ENCODE data around the gene OR4K1.
"Not testable (repeated sequence)": the region's sequence is repeated elsewhere in the genome, so short reads cannot be mapped to it uniquely, and the experiment has no call there.

The OR4K1 gene

DNA sequence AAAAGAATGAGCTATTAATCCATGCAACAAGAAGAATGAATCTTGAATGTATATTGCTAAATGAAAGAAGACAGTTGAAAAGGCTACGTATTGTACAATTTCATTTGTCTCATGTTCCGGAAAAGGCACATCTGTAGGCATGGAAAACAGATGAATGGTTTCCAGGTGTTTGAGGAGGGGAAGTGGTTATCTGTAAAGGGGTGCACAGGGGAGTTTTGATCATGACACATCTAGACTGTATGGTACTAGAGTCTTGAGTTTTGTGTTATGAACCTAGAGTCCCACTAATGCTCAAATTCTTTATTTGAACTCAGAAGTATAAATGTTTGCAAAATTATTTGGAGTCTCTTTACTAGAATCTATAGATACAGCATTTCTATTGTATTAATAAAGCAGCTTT, 39.0 kb downstream of the OR4K1 start:
- H3K36me3 Mint-ChIP-seq (ENCODE audit: low read depth); H3K27ac Mint-ChIP-seq; H3K4me1 Mint-ChIP-seq (ENCODE audit: low read depth); H3K4me3 Mint-ChIP-seq; H3K9me3 Mint-ChIP-seq; DNase-seq (ENCODE audit: low spot score); H3K27me3 Mint-ChIP-seq (ENCODE audit: low read depth): not testable (repeated sequence)

DNA sequence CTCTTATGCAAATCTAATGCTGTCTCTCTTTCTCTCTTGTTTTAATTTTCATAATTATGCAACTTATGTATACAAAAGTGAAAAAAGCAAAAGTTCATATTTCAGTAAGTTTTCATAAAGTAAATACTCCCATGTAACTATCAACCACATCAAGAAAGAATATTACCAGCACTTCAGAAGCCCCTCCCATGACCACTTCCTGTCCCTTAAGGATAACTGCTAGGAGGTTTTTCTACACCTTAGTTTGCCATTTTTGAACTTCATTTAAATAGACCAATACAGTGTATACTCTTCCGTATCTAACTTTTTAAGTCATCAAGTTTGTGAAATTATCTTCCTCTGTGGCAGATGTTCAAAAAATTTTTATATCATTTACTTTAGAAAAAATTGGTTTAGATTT, 44.1 kb downstream of the OR4K1 start:
- Mint-ChIP-seq H3K4me1 (ENCODE audit: low read depth) (peaks cover 11% of the 10 kb centered on the region), H3K36me3 (ENCODE audit: low read depth) (no peaks in the 10 kb centered on the region), H3K27ac (peak overlapping the region; percentile 60), H3K27me3 (ENCODE audit: low read depth) (peaks cover 2% of the 10 kb centered on the region), H3K9me3 (peaks cover 9% of the 10 kb centered on the region), H3K4me3 (peak overlapping the region; percentile 46)
- DNase-seq (ENCODE audit: low spot score), result no peak

DNA sequence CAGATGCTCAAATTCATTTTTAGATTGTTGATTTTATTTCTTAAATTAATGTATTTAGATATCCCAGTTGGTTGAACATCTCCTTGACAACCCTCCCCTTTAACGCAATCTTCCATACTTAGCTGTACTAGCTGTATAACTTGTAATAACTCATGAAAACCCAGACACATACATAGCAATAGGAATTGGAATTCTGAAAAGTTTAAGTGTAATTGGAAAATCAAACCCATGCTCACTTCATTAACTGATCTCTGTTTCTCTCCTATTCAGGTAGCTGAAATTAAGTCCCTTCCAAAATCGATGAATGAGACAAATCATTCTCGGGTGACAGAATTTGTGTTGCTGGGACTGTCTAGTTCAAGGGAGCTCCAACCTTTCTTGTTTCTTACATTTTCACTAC, 44.6 kb downstream of the OR4K1 start, which contains the start of gene OR4K15:
TSS of gene OR4K15 (plus strand) at position 301 of the 400 bp plus-strand sequence. CDS start at position 301, 0 bp downstream.
- Mint-ChIP-seq H3K9me3 (peaks cover 9% of the 10 kb centered on the region), H3K27ac (peak within 1 kb of the TSS; percentile 60), H3K27me3 (ENCODE audit: low read depth) (peaks cover 2% of the 10 kb centered on the region), H3K4me3 (peak within 1 kb of the TSS; percentile 46), H3K4me1 (ENCODE audit: low read depth) (peaks cover 11% of the 10 kb centered on the region), H3K36me3 (ENCODE audit: low read depth) (no peaks in the 10 kb centered on the region)
- DNase-seq (ENCODE audit: low spot score), result no peak

All from T-helper 2 cell treated with Interferon-gamma antibody and Interleukin-4, amounts not matched to agents 5 μg/mL and 100 μg/mL, for 36 hours (primary cell).